ENCODE results near the gene LILRA2.
"Not testable (repeated sequence)": the region's sequence is repeated elsewhere in the genome, so short reads cannot be mapped to it uniquely, and the experiment has no call there.

Gene LILRA2

GRCh38 chr19:54571715-54572615, 1.6 kb upstream of the LILRA2 start:
- not testable (repeated sequence) for DNase-seq (ENCODE audit: low read depth)

DNA sequence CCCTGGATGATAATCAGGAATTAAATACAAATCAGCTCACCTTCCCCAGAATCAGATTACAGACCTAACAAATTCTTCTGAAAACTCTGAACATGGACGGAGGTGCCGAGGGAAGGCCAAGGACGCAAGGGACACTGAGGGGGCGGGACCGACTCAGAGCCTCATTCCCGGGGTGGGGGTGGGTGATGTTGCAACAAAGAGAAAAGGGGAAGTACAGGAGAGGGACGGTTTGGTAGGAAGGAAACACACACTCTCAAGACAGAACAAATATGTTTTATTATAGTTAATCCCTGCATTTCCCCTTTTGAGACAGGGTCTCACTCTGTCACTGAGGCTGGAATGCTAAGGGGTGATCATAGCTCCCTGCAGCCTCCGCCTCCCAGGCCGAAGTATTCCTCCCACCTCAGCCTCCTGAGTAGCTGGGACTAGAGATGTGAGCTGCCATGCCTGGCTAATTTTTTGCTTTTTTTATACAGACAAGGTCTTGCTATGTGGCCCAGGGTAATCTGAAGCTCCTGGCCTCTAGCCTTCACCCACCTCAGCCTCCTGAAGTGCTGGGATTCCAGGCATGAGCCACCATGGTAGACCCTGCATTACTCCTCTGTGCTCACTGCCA, 786 bp upstream of the LILRA2 start:
- DNase-seq (ENCODE audit: low read depth): no peak

DNA sequence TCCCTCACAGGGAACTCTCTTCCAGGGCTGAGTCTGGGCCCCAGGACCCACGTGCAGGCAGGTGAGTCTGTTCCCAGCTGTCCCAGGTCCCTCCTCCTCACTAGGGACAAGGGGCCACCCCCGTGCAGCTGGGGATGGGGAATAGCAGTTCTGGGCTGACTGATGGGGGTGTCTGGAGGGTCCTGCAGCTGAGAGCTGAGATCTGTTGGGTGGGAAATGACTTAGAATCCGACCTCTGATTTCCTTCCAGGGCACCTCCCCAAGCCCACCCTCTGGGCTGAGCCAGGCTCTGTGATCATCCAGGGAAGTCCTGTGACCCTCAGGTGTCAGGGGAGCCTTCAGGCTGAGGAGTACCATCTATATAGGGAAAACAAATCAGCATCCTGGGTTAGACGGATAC, 461 bp downstream of the LILRA2 start:
- no peak for DNase-seq (ENCODE audit: low read depth)

DNA sequence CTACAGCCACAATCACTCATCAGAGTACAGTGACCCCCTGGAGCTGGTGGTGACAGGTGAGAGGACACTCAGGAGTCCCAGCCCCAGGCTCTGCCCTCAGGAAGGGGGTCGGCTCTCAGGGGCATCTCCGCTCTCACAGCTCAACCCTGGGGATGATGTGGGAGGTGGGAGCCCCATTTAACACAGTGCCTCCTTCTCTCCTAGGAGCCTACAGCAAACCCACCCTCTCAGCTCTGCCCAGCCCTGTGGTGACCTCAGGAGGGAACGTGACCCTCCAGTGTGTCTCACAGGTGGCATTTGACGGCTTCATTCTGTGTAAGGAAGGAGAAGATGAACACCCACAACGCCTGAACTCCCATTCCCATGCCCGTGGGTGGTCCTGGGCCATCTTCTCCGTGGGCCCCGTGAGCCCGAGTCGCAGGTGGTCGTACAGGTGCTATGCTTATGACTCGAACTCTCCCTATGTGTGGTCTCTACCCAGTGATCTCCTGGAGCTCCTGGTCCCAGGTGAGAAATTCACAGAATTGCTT, 1.0 kb downstream of the LILRA2 start:
- DNase-seq (ENCODE audit: low read depth): no peak

- not testable (repeated sequence) for DNase-seq (ENCODE audit: low read depth)
These were observed 1.6 kb downstream of the LILRA2 start for GRCh38 chr19:54575205-54575604.

DNA sequence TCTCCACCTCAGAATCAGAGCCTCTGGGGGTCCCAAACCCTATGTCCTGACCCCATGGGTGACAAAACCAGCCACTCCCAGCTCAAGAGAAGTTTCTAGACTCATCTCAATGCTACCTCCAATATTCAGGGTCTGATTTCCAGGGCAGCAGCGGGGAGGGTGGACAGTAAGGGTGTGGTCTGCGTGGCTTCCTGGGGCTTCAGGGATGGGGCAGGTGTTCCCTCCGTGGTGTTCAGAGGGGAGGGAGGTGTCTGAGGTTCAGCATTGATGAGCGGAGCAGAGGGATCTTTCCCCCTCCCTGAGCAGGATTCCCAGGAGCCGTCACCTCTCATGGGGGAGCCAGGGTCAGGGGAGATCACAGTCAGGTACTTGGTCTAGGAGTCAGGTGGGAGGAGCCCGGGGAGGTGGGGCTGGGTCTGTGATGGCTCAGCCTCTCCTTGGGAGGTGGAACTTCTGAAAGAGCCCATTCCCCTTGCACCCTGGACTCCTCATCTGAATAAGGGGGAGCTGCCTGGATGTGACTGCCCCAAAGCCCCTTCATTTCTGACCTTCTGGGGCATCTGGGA, 2.9 kb downstream of the LILRA2 start:
- DNase-seq (ENCODE audit: low read depth): no peak

- no peak for DNase-seq (ENCODE audit: low read depth)
These were observed 3.7 kb downstream of the LILRA2 start for GRCh38 chr19:54577334-54577733.

DNA sequence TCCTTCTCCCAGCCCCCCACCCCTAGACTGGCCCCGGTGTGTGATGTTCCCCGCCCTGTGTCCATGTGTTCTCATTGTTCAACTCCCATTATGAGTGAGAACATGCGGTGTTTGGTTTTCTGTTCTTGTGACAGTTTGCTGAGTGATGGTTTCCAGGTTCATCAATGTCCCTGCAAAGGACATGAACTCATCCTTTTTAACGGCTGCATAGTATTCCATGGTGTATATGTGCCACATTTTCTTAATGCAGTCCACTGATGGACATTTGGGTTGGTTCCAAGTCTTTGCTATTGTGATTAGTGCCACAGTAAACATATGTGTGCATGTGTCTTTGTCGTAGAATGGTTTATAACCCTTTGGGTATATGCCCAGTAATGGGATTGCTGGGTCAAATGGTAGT, 4.7 kb downstream of the LILRA2 start:
- DNase-seq (ENCODE audit: low read depth): not testable (repeated sequence)

- no peak for DNase-seq (ENCODE audit: low read depth)
These were observed 12.8 kb downstream of the LILRA2 start for GRCh38 chr19:54586397-54586796.

DNA sequence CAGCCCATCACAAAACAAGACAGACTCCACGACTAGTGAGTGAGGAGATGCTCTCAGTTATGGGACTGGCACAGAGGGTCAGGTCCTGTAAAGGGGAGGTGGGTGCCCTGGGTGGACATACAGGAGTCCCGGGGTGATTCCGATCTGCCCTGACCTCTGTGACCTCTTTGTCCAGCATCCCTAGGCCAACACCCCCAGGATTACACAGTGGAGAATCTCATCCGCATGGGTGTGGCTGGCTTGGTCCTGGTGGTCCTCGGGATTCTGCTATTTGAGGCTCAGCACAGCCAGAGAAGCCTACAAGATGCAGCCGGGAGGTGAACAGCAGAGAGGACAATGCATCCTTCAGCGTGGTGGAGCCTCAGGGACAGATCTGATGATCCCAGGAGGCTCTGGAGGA, 13.4 kb downstream of the LILRA2 start:
- DNase-seq (ENCODE audit: low read depth): no peak

GRCh38 chr19:54593445-54593844, 19.9 kb downstream of the LILRA2 start, which contains the start of gene LILRA1:
LILRA1 (plus strand) TSS chr19:54593632; CDS start chr19:54594245, 613 bp downstream.
- not testable (repeated sequence) for DNase-seq (ENCODE audit: low read depth)

DNA sequence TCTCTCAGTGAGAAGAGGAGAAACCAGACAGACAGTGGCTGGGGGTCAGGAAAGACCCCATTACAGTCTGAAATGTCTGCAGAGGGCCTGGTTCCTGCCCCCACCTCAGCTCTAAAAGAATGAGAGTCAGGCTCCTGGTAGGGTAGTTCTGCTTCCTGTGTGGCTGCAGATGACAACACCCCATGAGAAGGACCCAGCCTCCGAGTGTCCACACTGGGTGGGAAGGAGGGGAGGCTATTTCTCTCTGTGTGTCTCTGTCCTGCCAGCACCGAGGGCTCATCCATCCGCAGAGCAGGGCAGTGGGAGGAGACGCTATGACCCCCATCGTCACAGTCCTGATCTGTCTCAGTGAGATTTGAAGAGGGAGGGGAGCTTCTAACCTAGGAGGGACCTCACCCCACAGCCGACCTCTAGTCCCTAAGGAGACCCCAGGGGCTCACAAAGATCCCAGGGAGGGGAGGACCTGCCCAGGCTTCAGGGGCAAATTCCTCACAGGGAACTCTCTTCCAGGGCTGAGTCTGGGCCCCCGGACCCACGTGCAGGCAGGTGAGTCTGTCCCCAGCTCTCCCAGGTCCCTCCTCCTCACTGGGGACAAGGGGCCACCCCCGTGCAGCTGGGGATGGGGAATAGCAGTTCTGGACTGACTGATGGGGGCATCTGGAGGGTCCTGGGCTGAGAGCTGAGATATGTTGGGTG, 20.5 kb downstream of the LILRA2 start:
- DNase-seq (ENCODE audit: low read depth): not testable (repeated sequence)

- DNase-seq (ENCODE audit: low read depth): no peak
These were observed 21.1 kb downstream of the LILRA2 start for GRCh38 chr19:54594737-54595136.

- not testable (repeated sequence) for DNase-seq (ENCODE audit: low read depth)
These were observed 22.3 kb downstream of the LILRA2 start for GRCh38 chr19:54595680-54596436.

DNA sequence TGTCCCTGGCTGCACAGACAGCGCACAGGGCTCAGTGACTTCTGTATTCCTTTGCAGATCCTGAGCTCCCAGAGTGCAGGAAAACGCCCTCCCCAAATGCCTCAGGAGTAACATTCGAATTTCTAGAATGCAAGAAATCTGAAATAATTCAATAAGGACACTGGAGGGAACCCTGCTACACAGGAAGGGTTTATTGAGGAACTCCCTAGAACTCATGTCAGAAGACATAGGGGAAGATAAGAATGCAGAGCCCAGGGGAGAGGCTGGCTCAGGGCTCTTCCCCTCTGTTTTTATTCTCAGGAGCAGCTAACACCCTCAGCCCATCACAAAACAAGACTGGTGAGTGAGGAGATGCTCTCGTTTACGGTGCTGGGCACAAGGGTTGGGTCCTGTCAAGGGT, 26.6 kb downstream of the LILRA2 start:
- no peak for DNase-seq (ENCODE audit: low read depth)

DNA sequence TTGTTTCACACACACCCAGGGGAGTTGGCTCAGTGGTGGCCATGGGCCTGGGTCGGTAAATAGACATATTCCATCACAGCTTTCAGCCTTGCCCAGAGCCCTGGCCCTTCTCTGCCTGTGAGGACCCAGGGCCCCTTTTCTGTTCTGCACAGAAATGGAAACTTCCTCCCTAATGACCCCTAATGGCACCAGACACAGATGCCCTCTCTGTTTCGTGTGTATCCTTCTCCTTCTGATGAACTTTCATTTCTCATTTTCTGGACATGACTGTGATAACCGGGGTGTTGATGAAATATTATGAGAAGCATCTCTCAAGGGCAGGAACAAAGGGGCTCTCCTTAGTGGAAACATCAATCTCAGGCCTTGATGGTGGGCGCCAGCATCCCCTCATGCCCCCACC, 32.6 kb downstream of the LILRA2 start:
- no peak for DNase-seq (ENCODE audit: low read depth)

GRCh38 chr19:54606891-54607784, 33.5 kb downstream of the LILRA2 start:
- no peak for DNase-seq (ENCODE audit: low read depth)

GRCh38 chr19:54607785-54608150, 34.2 kb downstream of the LILRA2 start:
- DNase-seq (ENCODE audit: low read depth): no peak

DNA sequence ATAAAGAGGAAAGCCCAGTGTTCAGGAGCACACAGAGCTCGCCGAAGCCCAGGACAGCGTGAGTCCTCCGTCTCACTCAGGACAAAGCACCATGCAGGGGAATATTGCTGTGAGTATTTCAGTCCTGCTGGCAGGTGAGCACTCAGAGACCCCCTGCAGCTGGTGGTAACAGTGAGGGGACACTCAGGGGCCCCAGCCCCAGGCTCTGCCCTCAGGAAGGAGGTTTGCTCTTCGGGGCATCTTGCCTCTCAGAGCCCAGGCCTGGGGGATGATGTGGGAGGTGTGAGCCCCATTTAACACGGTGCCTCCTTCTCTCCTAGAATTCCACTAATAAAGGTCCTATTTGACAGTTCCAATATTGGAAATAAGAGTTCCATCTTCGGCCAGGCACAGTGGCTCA, 34.6 kb downstream of the LILRA2 start:
- DNase-seq (ENCODE audit: low read depth): no peak

DNA sequence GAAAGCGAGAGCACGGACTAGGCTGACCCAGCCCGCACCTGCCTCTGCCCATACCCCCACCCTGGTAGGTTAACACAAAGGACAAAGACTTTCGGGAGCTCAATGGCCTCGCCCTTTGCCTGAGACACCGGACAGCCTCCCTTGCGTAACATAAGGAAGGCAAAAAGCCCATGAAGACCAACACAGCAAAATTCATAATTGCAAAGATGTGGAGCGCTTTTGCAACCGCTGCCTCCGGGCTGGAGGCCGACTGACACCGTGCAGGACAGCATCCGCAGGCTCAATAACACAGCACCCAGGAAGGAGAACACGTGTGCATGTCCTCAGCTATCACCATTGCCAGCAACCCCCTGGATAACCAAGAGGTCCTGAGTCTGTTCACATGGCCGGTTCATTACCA, 35.2 kb downstream of the LILRA2 start:
- DNase-seq (ENCODE audit: low read depth): no peak
